ENCODE results near the gene ATP5PF.

- TF ChIP-seq CTCF (IDR thresholded peaks at IDR 0.05) (no peak), POLR2A (IDR thresholded peaks at IDR 0.05) (no peak)
These were observed 21.7 kb upstream of the ATP5PF start for GRCh38 chr21:25756190-25756932.
